ENCODE measurements around the gene HOXA7.

HOXA7 gene

DNA sequence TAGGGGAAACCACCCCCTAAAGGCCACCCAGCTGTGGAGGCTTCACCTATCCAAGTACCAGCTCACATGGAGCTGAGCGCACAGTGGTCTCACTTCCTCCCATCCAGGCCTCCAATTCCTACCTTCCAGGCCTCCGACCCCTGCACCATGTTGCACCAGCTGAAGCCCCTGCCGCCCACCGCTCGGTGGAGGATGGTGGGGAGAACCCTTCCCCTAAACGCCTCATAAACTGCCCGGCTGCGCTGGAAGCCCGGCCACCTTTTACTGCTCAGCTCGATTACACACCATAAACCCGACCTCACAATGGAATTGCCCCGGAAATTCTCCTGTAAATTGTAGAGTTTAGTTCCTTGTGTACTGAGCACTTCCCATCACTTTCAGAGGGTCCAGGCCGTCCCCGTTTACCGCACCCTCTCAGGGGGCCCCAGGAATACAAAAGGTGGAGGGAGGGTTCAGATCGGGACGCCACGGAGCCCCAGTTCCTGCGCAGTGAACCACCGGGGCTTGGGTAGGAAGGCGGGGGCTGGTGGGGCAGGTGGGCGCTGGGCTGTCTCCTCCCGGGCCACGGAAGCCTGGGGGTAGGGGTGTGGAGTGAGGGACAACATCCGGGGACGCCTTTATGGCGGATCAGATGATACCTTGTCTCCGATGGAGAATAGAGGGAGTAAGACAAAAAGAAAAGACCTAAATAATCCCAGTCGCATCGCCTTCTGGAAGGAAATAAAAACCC lies 1.4 kb upstream of the HOXA7 start:
- no peak for FAIRE-seq

DNA sequence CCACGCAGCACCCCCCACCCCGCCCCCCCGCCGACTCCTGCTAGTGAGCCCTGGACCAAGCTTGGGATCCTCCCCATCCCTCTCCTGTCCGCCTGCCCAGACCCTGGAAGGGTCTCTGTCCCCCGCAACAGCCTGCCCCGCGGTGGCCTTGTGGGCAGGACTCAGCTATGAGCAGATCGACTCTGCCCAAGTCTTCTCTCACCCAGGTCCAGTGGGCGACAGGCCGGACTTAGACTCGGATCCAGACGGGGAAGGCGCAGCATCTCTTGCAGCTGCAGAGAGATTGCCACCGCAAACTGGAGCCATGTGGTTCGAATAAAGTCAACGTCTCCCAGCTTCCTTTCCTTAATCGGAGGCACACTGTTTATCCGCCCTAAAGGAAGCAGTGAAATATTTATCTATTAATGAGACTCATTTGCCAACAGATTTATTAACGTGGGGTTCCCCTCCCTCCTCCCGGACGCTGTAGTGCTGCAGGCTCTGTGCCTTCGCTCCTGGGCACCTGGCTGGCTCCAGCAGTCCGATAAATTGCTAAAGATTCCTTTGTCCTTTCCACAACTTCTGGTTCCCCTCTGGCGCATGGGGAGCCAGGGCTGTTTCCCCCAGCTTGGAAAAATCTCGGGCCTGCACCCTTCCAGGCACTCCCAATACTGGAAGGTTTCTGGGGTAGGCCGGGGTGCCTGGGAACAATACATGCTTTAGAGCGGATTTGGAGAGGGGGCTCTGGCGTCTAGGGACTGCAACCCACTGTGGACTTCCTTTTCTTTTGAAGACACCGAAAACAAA lies 634 bp upstream of the HOXA7 start:
- no peak for FAIRE-seq

DNA sequence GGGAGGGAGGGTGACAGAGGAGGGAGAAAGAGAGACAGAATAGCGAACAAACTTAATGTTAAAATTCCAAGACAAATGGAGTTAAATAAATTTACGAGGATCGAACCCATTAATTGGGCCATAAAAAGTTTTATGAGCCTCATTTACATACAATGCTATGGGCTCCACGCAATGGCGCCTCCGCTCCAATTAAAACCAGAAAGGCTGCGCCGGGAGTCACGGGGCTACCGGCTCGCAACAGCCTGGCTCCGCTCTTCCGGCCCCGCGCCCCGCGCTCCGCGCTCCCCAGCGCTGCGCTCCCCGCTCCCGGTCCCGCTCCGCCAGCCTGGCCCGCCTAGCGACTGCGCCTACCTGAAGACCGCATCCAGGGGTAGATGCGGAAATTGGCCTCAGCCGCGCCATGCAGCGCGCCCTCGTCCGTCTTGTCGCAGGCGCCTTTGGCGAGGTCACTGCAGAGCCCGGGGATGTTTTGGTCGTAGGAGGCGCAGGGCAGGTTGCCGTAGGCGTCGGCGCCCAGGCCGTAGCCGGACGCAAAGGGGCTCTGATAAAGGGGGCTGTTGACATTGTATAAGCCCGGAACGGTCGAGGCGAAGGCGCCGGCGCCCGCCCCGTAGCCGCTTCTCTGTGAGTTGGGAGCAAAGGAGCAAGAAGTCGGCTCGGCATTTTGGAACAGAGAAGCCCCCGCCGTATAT lies 513 bp downstream of the HOXA7 start:
- FAIRE-seq, result peak; percentile 88

DNA sequence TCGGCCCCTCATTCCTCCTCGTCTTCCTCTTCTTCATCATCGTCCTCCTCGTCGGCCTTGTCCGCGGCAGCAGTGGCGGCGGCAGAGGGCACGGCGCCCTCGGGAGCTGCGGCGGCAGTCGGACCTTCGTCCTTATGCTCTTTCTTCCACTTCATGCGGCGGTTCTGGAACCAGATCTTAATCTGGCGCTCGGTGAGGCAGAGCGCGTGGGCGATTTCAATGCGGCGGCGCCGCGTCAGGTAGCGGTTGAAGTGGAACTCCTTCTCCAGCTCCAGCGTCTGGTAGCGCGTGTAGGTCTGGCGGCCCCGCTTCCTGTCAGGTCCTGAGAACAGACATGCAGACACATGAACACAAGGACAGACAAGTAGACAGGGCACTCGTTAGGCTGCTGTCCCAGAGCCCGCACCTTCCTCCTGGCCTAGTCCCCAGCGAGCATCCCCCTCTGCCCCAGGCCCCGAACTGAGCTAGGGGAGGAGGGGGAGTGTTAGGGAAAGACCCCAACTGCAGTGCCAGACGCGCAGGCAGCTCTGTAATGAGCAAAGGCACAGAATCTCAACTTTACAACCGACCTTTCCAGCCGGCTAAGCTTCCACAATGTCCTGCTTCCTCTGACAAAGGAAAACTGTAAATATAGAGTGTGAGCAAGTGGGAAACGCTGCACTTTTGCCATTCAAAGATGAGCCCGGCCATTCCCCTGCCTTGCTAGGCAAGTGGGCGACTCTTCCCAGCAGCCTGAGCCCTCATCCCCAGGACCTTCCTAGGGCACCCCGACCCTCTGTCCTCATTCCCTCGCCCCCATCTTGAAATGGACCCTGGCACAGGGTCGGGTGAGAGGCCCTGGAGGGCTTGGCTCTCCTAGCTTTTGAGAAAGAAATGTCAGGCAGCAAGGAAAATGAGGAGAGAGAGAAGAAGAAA lies 1.3 kb downstream of the HOXA7 start:
- peak; percentile 27 for FAIRE-seq

DNA sequence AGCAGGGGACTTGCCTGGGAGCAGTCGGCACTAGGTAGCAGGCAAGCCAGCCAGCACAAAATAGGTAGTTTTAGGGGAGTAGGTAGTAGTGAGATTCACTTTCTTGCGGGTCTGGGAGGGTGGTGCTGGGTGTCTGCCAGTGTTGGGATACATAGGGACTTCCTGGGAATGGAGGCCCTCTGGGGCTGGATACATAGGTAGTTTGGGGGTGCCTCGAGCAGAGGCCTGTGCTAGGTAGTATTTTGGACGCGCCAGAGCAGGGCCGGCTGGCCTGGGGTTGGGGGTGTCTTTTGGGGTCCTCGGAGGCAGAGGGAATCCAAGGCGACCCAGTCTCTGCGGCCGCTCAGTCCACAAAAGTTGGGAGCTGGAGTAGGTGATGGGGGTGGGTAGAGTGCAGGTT lies 2.1 kb downstream of the HOXA7 start:
- no peak for FAIRE-seq

DNA sequence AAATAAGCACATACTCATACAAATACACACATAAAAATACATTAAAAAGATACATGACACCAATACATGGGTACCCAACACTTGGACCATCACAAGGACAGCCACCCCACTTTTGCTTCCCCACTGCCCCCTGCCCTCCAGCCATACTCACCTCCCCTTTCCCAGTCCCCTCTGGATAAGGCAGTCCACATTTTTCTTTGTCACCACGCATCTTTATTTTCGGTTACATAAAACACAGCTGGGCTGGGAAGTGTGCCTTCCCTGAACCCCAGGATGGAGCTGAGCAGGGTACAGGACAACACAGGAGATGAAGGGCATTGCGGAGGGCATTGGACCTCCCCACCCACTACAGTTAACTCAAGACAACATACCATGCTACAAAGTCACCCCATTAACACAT lies 2.9 kb downstream of the HOXA7 start:
- no peak for FAIRE-seq

DNA sequence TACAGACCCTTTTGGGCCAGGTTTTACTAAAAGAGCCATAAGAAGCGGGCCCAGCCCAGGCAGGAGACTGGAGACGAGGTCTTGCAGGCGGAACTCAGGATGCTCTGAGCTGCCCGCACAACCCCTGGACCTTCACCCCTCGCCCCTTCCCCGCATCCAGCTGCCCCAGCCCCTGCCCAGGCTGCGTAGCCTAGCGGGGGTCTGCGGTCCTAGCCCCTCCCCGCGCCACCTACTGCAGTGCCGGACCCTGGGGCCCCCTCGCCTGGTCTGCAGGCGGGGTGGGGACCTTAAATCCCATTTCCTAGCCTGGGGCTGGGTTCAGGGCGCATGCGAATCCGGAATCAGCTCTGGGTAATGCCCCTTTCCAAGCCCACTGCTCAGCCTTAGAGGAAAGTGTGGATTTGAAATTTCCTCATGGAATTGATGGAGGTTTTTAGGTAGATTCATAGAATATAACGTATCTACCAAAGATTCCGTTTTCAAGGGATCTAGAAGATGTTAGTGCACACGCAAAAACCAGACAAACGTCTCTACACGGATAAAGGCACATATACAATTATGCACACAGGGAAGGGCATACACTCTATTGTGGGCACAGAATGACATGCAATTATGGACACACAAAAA lies 3.5 kb downstream of the HOXA7 start:
- FAIRE-seq, result peak; percentile 49

DNA sequence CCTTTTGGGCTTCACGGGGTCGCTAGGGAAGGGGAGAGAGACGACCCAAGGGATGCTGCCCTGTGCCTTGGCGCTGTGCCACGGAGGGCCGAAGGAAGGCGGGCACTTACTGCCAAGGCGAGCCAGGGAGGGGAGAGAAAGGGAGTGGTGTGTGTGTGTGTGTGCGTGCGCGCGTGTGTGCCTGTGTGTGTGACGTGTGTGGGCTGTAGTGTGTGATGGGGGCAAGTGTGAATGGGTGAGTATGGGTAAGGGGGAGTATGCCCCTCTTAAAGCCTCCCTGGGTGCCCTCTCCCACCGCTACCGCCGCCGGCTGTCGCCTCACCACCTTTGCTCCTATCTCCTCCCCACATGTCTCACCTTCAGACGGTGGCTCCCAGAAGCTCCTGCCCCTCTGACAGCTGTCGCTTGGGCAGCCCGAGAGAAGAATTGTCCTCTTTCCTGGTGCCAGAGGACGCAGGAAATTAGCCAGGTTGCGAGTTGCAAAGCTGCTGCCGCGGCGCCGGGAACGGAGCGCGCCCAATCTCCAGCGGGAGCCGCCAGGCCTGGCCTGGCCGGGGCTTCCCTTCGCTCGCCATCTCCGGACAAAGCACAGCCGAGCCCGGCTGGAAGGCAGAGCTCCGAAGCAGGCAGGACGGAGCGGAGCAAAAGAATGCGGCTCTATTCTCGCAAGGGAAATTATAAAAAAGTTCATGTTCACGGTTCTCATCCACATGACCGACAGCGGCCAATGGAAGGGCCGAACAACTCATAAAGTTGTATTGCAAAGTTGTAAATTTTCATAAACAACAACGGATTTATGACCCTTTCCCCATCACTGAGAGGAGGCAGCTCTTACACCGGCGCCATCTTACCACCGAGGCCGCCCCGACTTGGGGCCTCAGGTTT lies 4.3 kb downstream of the HOXA7 start, which contains the start of gene HOXA3:
Gene HOXA3 (minus strand): TSS at position 653 of the 885 bp plus-strand sequence. CDS start 41,943 bp downstream, outside the sequence.
- FAIRE-seq, result peak; percentile 98

DNA sequence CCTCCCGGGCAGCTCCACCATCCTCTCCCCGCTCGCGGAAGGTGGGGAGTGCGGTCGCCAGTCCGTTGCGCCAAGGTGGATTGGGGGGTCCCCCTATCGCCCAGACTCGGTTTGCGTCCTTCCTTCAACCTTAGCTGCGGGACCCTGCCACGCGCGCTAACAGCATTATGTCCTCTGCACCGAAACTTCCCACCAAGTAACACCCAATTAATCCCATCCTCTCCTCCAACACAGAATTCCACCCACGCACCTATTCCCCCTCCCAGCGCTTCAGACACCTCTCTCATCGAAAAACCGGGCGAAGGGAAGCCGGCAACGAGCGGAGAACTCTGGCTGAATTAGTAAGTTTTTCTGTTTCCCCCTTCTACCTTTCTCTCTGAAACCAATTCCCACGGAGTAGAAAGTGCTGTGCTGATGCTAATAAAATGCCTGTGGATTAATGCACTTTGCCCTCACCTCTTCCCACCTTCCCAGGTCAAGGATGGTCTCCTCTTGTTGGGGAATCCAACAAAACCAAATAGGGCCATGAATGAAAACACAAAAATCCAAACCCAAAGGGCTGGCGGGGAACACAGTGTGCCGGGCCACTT lies 5.0 kb downstream of the HOXA7 start:
- no peak for FAIRE-seq

DNA sequence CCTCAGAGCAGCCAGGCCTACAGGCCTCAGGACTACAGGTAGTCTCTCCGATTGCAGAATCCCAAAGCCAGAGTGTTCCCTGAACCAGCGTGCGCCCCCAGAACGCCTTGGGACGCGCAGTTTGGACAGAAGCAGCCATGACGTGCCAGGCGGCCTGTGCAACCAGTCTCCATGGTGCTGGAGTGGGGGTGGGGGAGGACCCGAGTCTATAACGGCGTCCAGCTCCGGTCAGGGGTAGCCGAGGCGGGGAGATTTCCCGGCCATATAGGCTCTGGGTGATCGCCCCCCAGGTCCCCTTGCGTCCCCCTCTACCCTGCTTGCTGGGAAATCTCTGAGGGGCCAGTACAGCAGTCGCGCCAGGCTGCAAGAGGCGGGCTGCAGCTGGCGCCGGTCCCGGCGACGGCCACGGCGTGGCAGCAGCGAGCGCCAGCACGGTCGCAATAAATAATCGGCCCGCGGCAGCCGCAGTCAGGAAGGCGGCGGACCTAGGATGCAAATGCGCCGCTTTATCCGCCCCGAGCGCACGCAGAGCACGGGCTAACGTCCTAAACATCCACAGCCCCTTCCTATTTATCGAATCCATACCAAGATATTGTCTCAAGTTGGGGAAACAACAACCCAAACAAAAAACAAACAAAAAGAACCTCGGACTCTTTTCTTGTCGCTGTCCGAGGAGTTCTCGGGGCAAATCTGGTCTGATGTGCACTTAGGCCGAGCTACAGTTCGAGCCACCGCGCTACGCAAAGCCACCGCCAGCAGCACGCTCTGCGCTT lies 5.7 kb downstream of the HOXA7 start:
- FAIRE-seq, result peak; percentile 80

DNA sequence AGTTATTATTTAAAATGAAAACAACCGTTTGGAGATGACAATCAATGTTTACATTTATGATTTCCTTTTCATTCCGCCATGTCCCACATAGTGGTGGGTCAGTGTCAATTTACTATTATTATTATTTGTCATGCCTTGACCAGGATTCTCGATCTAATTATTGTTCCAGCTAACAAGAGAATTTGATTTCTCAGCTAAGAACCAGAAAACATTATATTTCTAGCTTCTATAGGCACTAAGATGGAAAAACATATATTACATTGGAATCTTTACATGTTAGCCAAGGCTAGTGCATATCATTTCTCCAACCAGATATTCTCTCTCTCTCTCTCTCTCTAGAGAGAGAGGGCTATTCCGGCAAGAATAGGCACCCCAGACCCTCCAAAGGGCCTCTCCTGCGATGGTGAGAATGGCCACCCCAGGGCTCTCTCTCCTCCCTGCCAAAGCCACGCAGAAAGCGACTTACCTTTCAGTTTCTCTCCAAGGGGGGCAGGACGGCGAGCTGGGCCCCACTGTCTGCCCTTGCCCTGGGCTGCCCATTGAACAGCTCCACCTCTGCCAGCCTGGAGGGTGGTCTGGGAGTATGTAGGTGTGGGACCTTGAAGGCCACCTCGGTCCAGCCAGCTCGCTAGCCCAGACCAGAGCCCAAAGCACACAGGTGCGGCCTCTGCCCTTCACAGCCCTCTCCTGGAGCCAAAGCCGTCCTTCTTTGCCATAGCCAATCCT lies 6.5 kb downstream of the HOXA7 start:
- FAIRE-seq, result no peak

DNA sequence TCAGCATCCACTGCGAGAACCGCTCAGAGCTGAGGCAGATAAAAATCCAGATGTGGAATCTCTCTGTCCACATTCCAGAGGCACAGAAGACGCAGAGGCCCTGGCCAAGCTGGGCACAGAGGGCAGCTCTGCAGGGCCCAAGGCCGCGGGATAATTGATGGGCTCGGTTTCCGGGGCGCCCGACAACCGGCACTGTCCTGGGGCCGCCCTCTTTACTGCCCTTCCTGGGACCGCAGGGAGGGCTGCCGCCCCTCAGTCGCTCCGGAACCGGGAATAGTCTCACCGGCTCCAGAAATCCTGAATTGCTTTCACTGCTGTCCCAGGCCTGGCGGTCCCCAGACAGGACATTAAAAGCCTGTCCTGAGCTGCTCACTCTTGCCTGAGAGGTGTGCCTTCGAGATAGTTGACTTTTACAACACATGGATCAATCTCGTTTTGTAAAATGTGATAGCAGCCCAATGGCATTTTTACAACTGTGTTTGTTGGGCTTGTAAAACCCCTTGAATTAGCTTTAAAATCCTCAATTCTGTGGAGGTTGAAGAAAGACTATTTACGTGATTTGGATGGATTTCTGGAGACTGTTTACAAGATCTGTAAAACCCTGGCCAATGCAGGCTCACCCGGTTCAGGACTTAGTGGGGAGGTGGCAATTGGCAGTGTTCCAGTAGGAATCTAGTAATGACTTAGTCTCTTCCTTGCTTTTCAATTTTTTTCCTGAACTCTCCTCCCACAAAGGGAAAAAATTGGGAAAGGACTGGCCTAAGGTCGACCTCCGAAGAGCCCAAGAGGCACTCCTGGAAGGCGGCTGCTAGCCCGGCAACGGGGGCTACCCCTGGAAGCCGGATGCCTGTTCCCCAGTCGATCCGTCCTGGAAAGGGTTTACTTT lies 7.5 kb downstream of the HOXA7 start:
- peak; percentile 71 for FAIRE-seq

DNA sequence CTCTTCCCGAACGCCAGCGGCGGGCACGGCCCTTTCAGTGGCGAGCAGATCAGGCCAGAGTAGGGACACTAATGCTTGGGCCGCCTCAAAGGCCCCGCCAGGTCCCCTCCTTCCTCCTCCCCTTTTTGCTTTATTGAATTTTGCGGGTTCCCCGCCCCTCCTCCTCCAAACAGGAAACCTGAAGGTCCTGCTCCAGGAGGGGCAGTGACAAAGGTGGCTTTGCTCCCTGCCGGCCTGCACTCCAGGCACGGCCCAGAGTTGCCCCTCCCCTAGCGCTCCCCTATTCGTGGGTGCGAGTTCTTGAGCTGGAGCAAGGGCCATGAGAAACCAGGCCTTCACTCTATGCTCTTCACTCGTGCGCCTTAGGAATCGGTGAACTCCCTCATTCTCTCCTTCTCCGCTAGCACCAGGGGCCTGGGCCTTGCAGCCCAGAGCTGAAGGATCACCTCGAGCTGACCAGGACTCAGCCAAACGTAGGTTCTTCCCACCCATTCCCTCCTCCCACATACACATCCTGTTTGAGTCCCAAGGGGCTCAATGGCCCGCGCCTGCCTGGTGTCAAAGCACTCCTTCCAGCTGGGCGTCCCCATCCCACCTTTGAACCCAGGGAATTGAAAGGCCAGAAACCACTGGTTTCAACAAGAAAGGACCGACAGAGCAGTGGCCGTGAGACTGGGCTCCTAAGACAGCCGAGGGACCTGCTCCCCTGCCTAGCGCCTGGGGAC lies 8.3 kb downstream of the HOXA7 start:
- FAIRE-seq, result no peak

DNA sequence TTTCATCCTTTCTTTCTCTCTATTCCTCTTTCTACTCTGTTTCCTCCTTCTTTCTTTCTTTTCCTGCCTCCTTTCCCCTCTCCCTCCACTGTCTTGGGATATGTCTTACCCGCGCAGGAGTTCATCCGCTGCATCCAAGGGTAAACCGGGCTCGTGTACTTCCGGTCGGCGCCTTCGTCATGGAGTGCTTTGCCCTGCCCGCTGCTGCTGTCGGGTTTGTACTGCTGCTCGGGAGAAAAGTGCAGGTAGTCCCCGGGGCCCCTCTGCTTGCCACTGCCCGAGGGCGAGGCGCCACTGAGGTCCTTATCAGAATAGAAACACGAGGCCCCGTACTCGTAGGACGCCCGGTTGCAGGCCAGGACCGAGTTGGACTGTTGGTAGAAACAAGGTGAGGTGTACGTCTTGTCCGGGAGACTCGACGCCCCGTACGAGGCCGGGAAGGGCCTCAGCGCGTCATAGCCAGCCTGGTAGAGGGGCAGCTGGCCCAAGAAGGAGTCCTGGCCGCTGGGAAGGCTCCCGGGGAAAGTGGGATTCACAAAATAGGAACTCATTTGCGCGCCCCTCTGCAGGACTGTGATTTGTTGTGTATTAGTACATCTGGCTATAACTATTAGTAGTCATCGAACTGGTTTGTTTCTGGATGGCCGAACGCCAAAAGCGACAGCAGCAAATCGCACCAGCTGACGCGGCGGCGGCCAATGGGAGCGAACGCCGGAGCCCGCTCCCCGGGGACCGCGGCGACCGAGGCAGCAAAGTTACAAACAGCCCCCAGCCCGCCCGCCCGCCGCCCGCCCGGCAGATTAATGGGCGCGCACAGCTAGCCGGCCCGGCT lies 9.1 kb downstream of the HOXA7 start, which contains the start of gene HOXA6:
Gene HOXA6 (minus strand): TSS at position 576 of the 832 bp plus-strand sequence. CDS start 25 bp downstream, at position 551.
- no peak for FAIRE-seq

DNA sequence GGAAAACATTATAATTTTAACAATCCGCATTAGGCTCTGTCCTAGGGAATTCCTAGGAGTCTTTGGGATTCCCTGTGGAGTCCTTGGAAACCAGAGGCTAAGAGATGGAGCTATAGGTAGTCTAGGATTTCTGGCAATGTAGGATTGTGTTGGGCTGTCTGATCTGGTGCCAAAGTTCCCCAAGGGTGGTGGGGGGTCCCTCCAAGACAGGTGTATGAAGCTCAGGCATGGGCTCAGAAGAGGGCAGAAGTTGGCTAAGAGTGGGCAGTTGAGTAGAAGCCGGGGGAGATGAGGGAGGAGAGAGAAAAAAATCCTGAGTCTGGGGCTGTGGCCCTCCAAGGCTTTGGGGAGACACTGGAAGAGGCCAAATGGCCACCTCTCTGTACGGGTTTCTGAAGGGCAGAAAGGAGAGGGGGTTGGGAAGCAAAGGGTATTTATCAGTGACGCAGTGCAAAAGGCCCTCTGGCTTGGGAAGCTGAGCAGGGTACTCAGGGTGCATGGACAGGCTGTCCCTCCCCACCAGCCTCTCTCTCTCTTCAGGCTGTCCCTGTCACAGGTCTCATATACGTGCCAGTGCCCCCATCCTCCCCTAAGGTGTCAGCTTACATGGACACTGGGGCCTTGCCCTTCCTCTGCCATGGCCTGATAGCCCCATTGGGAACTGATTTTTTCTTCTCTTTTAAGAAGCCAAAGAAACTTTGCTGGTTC lies 9.8 kb downstream of the HOXA7 start:
- no peak for FAIRE-seq
